IPS-11a (cell line): ENCODE results near the gene KCP.

ENCODE experiments used
- H3K4me3 ChIP-seq: one replicate; pipeline ENCODE4 v1.5.1; 2013; ENCODE audit warnings: low read depth, low read length, control low read depth

Gene KCP

DNA sequence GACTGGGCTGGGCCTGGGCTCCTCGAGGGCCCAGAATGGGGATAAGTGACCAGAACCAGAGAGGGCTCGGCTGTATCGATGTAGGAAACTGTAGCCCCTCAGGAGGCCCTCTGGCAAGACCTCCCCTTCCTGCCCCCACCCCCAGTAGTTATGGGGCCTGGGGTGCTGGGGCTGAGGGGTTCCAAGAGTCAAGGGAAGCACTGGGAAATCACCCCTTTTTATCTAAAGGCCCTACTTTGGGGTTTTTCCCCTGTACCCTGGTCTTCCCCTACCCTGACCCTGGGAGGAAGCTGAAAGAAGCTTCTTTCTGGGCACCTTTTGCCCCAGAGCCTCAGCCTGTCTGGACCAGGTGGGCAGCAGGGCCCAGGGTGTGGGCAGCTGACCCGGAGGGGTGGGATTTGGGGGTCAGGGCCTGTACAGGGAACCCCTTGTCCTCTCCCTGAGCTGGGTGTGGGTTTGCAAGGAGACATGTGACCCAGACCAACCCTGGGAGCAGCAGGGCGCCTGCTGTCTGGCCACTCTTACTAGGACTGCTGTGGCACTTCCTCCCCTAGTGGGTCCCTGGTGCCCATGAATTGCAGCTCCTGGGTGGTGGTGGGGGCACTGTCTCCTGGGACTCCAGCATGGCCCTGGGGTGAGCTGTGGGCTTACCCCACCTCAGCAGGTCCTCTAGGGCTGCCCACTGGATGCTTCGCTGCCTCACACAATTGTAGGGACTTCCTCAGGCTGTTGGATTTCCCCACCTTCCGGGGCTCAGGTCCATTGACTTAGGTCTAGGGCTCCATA, 28.8 kb upstream of the KCP start:
- no peak overlapping the region for H3K4me3 ChIP-seq

DNA sequence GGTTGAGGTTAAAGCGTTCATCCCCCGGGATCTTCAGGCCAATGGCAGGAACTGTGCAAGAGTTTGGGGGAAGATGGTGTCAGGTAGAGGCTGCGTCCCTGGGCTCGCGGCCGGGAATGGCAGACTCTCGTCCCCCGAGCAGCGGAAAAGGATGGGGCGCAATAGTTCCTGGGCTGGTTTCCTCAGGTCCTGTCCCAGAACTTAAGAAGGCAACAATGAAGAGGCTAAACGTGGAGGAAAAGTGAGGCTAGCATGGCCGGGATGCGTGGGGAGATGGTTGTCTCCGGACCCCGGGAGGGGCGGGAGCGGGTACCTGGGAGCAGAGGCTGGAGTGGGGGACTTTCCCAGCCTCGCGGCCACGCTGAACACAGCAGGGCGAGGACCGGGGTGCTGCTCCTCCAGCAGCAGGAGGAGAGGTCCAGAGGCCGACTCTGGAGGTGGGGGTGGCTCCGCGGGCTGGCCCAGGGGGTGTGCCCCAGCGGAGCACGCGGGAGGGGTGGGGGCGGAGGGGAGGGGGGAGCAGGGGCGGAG, 28.1 kb upstream of the KCP start:
- peak overlapping the region; percentile 51 for H3K4me3 ChIP-seq

DNA sequence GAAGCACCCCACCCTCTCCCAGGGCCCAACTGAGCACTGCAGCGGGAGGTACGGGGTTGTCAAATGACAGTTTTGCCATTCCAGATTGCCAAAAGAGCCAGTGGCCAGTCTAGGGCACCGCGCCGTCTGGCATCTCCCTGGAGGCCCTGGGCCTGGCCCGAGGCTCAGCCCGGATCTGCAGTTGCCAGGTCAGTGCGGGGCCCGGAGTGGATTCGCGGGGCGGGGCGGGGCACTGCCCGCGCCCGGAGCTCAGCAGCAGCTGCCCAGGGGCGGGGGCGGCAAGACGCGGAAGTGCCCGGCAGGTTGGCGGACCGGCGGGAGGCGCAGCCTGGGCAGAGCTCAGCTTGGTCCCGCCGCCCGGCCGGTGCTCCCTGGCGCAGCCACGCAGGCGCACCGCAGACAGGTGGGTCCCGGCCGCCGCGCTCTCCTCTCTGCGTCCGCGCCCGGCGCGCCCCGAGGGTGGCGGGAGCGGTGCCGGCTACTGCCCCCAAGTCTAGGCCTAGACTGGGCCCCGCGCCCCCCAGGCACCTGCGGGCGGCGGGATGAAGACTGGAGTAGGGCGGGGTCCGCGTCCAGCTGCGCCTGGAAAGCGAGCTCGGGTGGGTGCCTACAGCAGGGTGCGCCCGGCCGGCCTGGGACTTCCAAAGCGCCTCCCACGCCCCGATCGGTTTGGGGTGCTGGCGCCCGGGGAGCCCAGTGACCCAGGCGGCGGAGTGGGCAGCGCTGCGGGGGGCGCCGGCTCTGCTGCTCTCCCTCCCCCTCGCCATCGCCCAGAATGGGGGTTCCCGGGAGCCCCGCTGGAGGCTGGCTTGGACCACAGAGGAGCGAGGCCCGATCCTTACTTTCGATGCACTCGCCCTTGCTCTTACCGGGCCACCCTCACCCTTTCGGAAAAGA, 27.4 kb upstream of the KCP start, which contains the start of gene IRF5:
Gene IRF5 (plus strand): TSS at position 281 of the 897 bp plus-strand sequence. CDS start 4,155 bp downstream, outside the sequence.
- peak within 1 kb of the TSS; percentile 51 for H3K4me3 ChIP-seq

DNA sequence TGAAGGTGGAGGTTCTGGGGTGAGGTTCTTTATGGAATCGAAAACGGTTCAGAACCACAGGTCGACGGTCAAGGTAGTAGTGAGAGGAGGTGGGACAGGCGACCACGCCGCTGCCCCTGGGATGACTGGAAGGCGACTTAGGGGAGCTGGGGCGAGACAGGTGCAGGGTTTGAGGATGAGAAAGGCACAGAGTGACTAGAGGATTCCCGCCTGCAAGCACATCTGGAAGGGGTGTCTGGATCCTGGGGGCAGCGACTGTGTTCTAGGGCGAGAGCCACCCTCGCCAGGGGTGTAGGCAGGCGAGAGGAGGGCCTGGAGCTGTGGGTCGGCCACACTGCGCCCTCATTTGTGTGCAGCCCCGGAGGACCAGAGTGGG, 26.8 kb upstream of the KCP start:
- H3K4me3 ChIP-seq: peak overlapping the region; percentile 51

DNA sequence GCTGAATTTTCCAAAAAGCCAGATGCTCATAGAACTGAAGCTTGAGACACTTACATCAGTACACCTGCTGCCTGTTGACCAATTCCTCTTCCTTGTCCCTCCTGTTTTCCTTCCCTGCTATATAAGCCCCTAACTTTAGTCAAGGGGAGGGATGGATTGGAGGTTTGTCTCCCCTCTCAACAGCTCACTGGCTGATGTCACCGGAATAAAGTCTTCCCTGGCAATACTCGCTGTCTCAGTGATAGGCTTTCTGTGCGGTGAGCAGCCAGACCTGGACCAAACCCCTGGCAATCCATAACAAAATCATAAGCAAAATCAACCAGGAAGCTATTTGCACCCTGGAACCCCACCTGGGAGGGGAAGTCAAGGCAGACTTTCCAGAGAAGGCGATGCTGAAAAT, 26.3 kb upstream of the KCP start:
- no peak overlapping the region for H3K4me3 ChIP-seq

DNA sequence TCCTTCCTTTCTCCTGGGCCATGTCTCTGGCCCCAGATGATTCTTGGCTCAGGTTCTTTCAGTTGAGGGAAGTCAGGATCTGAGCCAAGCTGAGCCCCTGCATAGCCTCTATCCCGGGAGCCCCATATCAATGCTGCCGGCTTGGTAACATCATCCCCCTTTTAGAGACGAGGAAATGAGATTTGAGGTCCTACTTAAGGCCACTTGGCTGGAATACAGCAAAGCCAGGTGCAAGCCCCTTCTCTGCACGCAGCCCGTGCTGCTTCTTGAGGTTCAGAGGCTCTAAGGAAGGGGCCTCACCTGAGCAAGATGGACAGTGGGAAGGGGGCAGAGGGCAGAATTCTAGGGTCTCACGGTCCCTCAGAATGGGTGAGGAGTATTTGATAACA, 24.8 kb upstream of the KCP start:
- H3K4me3 ChIP-seq: no peak overlapping the region

DNA sequence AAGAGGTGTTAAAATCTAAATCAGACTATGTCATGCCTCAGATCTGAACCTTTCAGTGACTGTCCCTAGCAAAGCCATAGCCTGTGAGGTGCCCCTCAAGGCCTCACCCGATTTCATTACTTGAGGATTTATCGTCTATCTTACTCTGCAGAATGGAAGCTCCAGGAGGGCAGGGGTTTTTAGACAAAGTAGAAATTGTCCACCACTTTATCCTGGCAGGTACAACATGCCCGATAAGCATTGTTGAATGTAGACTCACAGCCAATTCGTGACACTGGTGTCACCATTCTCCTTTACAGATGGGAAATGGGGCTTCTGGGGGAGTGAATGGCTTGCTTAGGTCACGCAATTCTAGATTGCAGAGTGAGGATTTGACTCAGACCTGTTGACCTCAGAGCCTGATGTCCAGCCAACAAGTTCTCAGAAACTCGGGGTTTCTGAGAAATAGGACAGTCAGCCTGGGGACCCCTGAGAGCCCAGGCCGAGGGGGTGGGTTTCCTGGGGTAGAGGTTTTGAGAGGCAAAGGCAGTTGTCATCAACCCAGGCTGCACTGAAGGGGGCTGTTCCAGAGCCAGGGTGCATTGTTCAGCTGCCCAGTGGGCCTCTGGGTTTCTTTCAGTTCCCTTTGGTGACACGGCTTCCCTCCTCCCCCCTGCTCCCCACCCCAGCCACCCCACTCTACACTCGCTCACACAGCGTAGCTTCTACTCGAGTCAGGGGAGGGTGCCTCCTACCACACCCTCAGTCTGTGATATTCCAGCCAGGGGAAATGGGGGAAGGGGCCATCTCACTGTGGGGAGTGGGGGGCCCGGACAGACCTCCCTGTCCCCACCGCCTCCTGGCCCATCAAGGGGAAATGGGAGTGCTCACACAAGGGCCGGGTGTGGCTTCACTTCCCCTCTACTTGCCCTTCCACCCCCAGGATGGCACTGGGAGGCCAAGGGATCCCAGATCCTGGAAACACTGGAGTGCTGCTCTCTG, 24.1 kb upstream of the KCP start:
- H3K4me3 ChIP-seq: no peak overlapping the region

DNA sequence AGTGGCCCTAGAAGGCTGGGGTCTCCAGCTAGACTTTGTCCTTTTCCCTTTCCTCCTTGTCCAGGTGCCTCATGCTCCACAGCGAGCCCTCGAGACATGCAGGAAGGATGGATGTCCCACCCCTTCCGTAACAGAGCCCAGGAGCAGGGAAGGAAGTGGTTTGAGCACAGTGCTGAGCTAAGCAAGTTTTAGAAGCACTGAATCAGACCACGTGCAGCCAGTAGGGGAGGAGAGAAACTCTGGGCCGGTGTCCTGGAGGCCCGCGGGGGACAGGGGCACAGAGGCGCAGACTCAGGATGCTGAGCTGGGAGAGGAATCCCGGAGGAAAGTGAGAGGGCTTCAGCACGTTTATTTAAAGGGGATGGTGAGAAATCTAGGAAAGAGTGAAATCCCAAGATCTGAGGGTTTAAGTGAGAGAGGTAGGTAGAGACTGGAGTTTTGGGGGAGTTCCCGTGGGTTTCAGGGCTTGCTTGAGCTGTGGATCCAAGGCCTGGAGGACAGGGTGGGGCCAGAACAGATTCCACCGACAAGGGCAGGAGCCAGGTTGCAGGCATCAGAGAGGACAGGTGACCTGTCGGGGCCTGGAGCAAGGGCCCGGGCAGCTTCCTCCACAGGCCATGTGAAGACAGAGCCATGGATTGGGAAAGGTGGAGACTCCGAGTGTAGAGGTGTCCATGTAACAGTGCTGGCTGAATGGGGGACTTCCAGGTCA, 22.8 kb upstream of the KCP start:
- no peak overlapping the region for H3K4me3 ChIP-seq

DNA sequence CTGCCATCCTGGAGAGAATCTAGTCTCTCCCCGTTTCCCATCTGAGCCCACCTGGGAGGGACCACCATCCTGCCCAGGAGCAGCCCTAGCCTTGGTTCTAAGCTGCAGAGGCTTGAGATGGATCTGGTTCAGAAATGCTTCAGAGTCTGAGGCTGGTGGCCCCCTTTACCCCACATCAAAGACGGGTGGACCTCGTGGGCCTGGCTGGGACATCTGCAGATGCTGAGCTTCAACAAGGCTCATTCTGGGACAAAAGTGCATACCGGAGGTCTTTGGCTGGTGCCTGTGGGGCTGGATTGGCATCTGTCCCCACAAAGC, 22.3 kb upstream of the KCP start:
- no peak overlapping the region for H3K4me3 ChIP-seq

DNA sequence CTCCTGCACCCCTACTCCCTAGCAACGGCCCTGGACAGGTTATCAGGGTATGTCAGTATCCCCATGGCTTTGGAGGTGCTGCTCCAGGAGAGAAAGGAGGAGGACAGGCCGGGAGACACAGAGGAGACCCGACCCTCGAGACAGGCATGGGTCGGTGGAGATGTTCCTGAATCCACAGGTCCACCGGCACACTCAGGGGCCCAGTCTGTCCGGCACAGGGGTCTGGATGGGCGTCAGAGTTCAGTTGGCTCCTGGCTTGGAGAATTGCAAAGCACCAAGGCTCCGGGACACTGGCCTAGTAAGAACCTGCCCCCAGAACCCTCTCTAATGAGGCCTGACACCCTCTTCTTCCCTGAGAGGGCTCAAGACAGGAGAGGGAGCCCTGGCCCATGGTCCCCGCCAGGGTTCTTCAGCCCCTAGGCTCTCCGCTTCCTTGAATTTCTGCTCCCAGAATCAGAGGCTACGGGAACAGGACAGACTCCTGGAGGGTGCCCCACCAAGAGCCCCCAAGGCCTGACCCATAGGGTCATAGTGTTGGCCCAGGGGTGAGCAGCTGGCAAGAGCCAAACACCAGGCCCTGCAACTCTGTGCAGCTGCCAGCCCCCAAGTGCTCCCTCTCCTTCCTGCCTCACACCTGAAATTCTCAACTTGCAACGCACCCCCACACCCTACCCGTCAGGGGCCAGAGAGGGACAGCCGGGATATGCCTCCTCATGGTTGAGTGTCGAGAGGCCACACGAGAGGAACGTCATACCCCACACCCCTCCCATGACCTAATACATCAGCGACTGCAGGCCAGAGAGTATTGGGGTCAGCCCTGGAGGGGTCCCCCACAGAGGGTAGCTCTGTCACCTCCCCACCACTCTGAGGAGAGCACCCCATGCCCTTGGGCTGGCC, 21.7 kb upstream of the KCP start:
- no peak overlapping the region for H3K4me3 ChIP-seq

DNA sequence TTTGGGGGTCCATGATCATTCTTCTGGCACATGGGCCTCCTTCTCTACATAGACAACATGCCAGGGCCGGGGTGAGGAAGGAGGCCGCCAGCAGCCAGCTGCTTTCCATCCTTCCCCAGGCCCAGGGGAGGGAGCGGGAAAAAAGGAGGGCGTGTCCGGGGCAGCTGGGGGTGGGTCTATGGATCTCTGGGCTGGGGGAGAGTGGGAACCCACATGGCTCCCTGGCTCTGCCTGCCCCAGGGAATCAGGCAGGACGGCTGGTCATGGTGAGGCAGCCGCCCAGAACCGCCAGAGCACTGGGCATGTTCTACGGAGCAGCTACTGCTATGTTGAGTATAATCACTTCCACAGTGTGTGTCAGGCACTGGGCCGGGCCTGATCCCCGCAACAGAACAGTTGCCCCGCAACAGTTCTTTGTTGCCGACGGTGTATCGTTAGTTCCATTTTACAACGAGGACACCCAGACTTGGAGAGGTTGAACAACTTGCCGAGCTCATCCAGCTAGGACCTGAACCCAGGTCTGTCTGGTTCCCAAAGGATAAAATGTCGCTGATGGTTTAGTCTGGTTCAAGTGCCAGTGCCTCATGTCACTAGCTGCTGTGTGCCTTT, 20.8 kb upstream of the KCP start:
- no peak overlapping the region for H3K4me3 ChIP-seq

DNA sequence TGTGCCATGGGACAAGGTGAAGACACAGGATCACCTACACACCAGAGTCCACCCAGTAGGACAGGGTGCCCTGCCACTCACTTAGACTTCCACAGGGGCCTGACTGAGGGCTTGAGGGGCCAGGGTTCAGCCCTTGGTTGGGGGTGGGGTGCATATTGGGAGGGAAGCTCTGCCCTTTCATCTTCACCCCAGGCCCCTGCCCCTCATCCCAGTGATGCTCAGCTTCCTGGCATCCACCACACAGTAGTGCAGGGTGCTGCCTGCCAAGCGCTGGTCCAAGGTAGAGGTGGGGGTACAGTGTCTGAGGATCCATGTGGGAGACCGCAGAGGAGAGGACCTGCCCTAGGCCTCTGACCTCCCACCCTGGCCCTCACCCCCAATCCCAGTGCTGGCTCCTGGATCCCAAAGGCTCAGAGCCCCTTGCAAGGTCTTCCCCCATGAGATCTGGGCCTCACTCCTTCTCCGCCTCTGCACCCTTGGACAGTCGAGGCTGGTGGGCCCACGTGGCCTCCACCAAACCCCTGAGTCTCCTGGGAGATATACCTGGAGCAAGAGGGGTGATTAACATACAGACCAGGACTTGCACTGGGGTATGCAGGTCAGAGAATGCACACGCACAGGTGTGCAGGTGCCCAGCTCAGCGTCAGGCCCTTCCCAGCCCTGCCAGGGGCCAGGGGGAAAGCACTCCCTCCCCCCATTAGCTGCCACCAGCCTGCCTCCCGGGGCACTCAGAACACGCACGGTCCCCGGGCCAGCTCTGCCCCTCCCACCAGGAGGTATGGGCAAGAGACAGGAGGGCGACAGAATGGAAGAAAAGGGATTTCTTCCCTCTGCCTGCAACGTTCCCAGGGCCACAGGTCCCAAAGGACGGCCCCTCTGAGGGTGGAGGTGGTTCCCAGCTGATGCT, 18.6 kb upstream of the KCP start:
- H3K4me3 ChIP-seq: no peak overlapping the region

DNA sequence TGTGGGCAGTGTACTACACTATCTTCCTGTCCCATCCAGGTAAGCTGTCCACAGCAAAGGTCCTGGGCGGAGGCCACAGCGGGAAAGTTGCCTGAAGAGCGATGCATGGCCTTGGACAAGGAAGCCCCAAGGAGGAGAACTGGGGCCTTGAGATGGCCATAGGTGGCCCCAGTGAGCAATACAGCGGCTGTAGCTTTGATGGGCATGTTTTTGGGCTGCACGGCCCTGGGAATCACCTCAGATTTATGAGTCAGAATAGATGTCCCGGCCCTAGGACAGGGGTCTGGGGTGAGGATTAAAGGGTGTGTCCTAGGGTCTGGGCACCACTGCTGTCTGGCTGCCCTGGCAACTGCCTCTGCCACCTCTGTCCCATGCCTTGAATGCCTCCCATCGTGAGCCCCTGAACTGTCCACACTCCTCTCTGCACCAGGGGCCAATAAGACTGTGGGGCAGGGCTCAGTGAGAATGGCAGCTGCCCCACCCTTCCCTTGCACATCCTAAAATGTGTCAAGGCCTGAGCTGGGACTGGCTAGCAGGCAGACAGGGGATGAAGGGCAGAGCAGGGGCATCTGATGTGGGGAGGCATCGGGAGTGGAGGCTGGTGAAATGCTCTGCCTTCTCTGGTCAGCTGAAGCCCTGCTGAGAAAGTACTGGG, 17.8 kb upstream of the KCP start:
- H3K4me3 ChIP-seq: no peak overlapping the region

DNA sequence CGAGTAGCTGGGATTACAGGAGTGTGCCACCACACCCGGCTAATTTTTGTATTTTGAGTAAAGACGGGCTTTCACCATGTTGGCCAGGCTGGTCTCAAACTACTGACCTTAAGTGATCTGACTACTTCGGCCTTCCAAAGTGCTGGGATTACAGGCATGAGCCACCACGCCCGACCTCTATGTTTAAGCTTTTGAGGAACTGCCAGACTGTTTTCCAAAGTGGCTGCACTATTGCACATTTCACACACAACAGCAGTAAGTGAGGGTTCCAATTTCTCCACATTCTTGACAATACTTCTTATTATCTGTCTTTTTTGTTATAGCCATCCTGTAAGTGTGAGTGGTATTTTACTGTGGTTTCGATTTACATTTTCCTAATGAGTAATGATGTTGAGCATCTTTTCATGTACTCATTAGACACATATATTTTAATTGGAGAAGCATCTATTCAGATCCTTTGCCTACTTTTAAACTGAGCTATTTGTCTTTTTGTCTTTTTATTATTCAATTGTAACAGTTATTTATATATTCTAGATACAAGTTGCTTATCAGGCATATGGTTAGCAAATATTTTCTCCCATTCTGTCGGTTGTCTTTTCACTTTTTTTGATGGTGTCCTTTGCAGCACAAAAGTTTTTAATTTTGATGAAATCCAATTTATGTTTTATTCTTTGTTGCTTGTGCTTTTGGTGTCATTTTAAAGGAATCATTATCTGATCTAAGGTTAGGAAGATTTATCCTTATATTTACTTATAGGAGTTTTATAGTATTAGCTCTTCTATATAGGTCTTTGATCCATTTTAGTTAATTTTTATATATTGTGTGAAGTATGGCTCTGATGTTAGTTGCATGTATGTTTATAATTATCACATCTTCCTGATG, 14.4 kb upstream of the KCP start:
- no peak overlapping the region for H3K4me3 ChIP-seq

DNA sequence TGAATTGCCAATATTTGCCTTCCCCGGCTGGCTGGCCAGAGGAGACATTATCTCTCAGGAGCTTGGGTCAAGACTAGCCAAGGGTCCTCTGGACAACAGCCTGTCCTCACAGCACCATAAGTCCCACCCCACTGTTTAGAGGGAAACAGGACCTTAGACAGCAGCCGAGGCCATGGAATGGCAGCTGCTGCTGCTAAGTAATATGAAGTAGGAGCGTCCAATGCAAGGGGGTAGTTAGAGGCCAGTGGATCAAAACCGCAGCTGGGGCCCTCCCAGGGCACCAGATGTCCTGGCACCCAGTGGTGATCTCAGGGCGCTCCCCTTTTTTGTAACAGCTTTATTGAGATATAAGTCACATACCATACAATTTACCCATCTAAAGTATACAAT, 12.9 kb upstream of the KCP start:
- H3K4me3 ChIP-seq: no peak overlapping the region
